Suprapubic skin (tissue), 3 donors: ENCODE data around the gene ELOVL3.

Experiments used
- CTCF ChIP-seq, 2 donors: fragments of 200-600 bp in 1 of 2; fragments of 450-650 bp in 1 of 2; sonication (generic) in 1 of 2; IDR thresholded peaks; one replicate each; pipeline ENCODE4 v1.5.1; 2016 to 2019; ENCODE audit warnings: antibody characterized with exemption in 2 of 2, mild to moderate bottlenecking in 1 of 2, moderate library complexity in 1 of 2
- EP300 ChIP-seq: sonication (generic); formaldehyde crosslinking; IDR thresholded peaks from one replicate; pipeline ENCODE4 v1.6.1; 2017; ENCODE audit warnings: antibody characterized with exemption
- POLR2A ChIP-seq, 2 donors: fragments of 450-650 bp; IDR thresholded peaks; one replicate each; pipeline ENCODE4 v1.6.1; 2017; ENCODE audit warnings: antibody characterized with exemption in 2 of 2, mild to moderate bottlenecking in 2 of 2, moderate library complexity in 2 of 2

GRCh38 chr10:102247734-102248133 lies 21.6 kb downstream of the ELOVL3 start:
- TF ChIP-seq POLR2A (IDR thresholded peaks at IDR 0.05), result no peak
- TF ChIP-seq CTCF (IDR thresholded peaks at IDR 0.05), result no peak
- TF ChIP-seq EP300, result no peak
